Glomerular endothelial cell (primary cell): ENCODE measurements around the gene PPP1R26. TPM values are rescaled to one million over a fixed set of nuclear protein-coding genes. Genes with fewer than 3 reads are reported as not detected.
"Not testable (repeated sequence)": the region's sequence is repeated elsewhere in the genome, so short reads cannot be mapped to it uniquely, and the experiment has no call there.

Experiments used
- DNase-seq: peaks from one replicate; pipeline ENCODE4 v3.0.0-alpha.2; 2011; ENCODE audit warnings: low read depth, low spot score; ENCODE audit errors: extremely low read depth
- total RNA-seq: library from RNA; depleted of rRNA; stranded (reverse); fragments of >200 nt; gene quantifications from 2 replicates; pipeline ENCODE4 v1.2.3, GENCODE V29; 2015

The PPP1R26 gene
- total RNA-seq, 1 donor from 2014 or later: 19.8 TPM

- DNase-seq: not testable (repeated sequence)
Observed at GRCh38 chr9:135534192-135534711, 54.7 kb downstream of the PPP1R26 start.

GRCh38 chr9:135534826-135535225, 55.2 kb downstream of the PPP1R26 start:
- DNase-seq: not testable (repeated sequence)

- DNase-seq: not testable (repeated sequence)
Observed at GRCh38 chr9:135535631-135536030, 56.0 kb downstream of the PPP1R26 start.

GRCh38 chr9:135536216-135536615, 56.6 kb downstream of the PPP1R26 start:
- no peak for DNase-seq

Other genes starting within 250 kb of the PPP1R26 start
- gene MRPS2, start 20.9 kb downstream of the PPP1R26 start, total RNA-seq: 47.2 and 52.0 TPM in 2 replicates
- gene LCN1, start 41.7 kb downstream of the PPP1R26 start, total RNA-seq: not detected in 2 replicates
- gene OBP2A, start 66.3 kb downstream of the PPP1R26 start, total RNA-seq: not detected in 2 replicates
- gene PAEP, start 82.0 kb downstream of the PPP1R26 start, total RNA-seq: not detected in 2 replicates
- not detected in 2 replicates for gene GLT6D1, start 159.8 kb downstream of the PPP1R26 start, total RNA-seq
- gene LCN9, start 183.5 kb downstream of the PPP1R26 start, total RNA-seq: not detected in 2 replicates
- gene SOHLH1, start 219.7 kb downstream of the PPP1R26 start, total RNA-seq: 0.39 TPM in 1 of 2 replicates, not detected in the other
- not detected in 2 replicates for gene KCNT1, start 222.4 kb downstream of the PPP1R26 start, total RNA-seq